Mammary microvascular endothelial cell (primary cell): ENCODE measurements around the gene P2RY13. TPM values are rescaled to one million over a fixed set of nuclear protein-coding genes. Genes with fewer than 3 reads are reported as not detected.

Experiments used
- total RNA-seq: library from RNA; depleted of rRNA; stranded (reverse); fragments of >200 nt; gene quantifications from 2 replicates; pipeline ENCODE4 v1.2.3, GENCODE V29; 2015

Gene P2RY13
- total RNA-seq = not detected in 2 replicates

GRCh38 chr3:151329363-151329762 lies at the start of gene P2RY13:
TSS of gene P2RY13 (minus strand) at chr3:151329549. CDS start at chr3:151329528, 21 bp downstream.

GRCh38 chr3:151316267-151316991 lies 12.9 kb downstream of the P2RY13 start, which contains the start of gene GPR87:
TSS of gene GPR87 (minus strand) at chr3:151316820. CDS start at chr3:151300100, 16,720 bp downstream.

GRCh38 chr3:151278230-151278629 lies 51.1 kb downstream of the P2RY13 start, which contains the start of gene P2RY14:
TSS of gene P2RY14 (minus strand) at chr3:151278542. CDS start at chr3:151214316, 64,226 bp downstream.

Other genes starting within 250 kb of the P2RY13 start
- 0.07 TPM in 1 of 2 replicates, not detected in the other for gene MED12L, start 243.9 kb downstream of the P2RY13 start, total RNA-seq
- not detected in 2 replicates for gene GPR171, start 126.3 kb downstream of the P2RY13 start, total RNA-seq
- gene P2RY14, start 51.0 kb downstream of the P2RY13 start, total RNA-seq = not detected in 2 replicates
- 0.20 TPM in 1 of 2 replicates, not detected in the other for gene GPR87, start 12.7 kb downstream of the P2RY13 start, total RNA-seq
- not detected in 2 replicates for gene P2RY12, start 55.2 kb upstream of the P2RY13 start, total RNA-seq
- under 0.01 TPM in 1 of 2 replicates, not detected in the other for gene IGSF10, start 131.5 kb upstream of the P2RY13 start, total RNA-seq